Gastroesophageal sphincter (tissue), 3 donors: ENCODE measurements around the gene DPYD.

Experiments used
- CTCF ChIP-seq, 4 experiments: fragments of 200-600 bp in 2 of 4; fragments of 450-650 bp in 2 of 4; sonication (generic) in 1 of 4; IDR thresholded peaks; one replicate each; pipeline ENCODE4 v1.5.1; 2017 to 2019; ENCODE audit warnings: antibody characterized with exemption in 4 of 4, mild to moderate bottlenecking in 2 of 4, moderate library complexity in 2 of 4
- EP300 ChIP-seq: sonication (generic); formaldehyde crosslinking; IDR thresholded peaks from one replicate; pipeline ENCODE4 v1.6.1; 2017; ENCODE audit warnings: antibody characterized with exemption, mild to moderate bottlenecking
- POLR2A ChIP-seq, 2 donors: fragments of 450-650 bp; IDR thresholded peaks; one replicate each; pipeline ENCODE4 v1.6.1; 2017; ENCODE audit warnings: antibody characterized with exemption in 2 of 2, mild to moderate bottlenecking in 2 of 2, moderate library complexity in 1 of 2

- TF ChIP-seq CTCF (IDR thresholded peaks at IDR 0.05) (no peak), POLR2A (IDR thresholded peaks at IDR 0.05) (no peak), EP300 (no peak)
These were observed 673.6 kb downstream of the DPYD start for GRCh38 chr1:97247196-97247595.
